NCI-H1048 (cell line): ENCODE results near the gene SYCN.
"Not testable (repeated sequence)": the region's sequence is repeated elsewhere in the genome, so short reads cannot be mapped to it uniquely, and the experiment has no call there.

Experiments
- DNase-seq: peaks from one replicate; lab custom pipeline; 2025; lab: John Stamatoyannopoulos, UW

Gene SYCN, protein sequence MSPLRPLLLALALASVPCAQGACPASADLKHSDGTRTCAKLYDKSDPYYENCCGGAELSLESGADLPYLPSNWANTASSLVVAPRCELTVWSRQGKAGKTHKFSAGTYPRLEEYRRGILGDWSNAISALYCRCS

GRCh38 chr19:39203372-39204341, at the start of gene SYCN:
TSS of gene SYCN (minus strand) at chr19:39204263. CDS start at chr19:39204254, 9 bp downstream.
- DNase-seq = no peak

- no peak for DNase-seq
Observed at GRCh38 chr19:39253374-39254149, 49.5 kb upstream of the SYCN start.

- DNase-seq = no peak
Observed at GRCh38 chr19:39252458-39252857, 48.4 kb upstream of the SYCN start.

DNA sequence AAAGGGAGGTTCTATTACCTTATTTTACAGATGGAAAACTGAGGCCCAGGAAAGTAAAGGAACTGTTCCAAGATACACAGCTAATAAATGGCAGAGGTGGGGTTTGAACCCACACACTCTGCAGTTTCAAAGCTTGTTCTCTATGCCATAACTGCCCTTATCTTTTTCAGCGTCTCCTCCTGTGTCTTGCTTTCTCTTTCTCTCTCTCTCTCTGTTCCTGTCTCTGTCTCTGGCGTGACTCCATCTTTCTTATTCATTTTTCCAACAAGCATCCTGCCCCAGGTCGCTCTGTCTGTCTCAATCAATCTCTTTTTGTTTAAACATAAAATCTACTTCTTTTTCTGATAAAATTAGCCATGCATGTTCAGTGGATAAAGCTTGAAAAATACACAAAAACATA, 47.8 kb upstream of the SYCN start:
- DNase-seq = no peak

DNA sequence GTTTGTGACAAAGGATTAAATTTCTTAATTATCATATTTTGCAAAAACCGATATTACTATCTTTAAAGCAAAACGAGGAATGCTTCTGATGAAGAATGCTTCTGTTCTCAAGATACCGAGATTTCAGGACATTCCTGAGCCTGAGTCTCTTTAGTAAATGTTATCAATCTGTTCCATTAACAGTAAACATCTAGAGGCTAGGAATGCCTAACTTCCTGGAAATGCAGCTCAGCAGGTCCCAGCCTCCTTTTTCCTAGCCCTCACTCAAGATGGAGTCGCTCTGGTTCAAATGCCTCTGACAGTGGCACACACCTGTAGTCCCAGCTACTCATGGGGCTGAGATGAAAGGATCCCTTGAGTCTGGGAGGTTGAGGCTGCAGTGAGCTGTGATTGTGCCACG, 47.0 kb upstream of the SYCN start:
- no peak for DNase-seq

GRCh38 chr19:39248806-39249205, 44.7 kb upstream of the SYCN start, which contains the start of gene IFNL4:
TSS of gene IFNL4 (minus strand) at chr19:39248856.
- DNase-seq = no peak

DNA sequence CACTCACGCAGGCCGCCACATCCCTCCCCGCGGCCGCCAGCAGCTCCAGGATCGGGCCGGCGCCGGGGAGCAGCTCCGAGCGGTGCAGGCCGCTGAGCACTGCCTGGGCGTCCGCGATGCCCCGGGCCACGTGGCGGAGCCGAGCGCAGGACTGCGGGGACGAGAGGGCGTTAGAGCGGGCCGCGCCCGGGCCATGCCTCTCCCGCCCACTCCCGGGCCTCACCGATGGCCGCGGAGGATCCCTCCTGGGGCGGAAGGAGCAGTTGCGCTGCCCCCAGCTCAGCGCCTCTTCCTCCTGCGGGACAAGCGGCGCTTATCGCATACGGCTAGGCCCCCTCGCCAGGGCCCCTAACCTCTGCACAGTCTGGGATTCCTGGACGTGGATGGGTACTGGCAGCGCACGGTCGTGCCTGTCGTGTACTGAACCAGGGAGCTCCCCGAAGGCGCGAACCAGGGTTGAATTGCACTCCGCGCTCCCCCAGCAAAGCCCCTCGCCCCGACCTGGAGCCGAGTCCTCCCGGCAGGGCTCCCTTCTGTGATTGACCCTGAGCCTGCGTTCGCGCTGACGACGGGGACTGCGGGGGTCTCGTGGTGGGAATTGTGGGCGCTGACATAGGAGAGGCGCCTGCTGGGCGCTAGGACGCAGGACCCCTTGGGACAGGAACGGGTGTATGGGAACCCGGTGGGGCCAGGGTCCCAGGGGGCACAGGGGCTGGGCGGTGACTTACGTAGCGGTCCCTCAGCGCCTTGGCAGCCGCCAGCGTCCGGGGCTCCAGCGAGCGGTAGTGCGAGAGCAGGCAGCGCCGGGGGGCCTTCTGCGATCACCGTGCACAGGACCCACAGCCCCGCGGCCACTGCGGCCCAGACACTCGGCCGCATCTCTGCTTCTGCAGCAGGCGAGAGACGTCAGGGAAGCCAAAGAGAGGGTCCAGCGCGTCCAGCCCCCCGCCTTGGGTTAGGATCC, 43.9 kb upstream of the SYCN start:
- no peak for DNase-seq

GRCh38 chr19:39246951-39247669, 43.0 kb upstream of the SYCN start:
- no peak for DNase-seq

GRCh38 chr19:39245166-39245565, 41.1 kb upstream of the SYCN start:
- DNase-seq = not testable (repeated sequence)

- not testable (repeated sequence) for DNase-seq
Observed at GRCh38 chr19:39244410-39245100, 40.5 kb upstream of the SYCN start, which contains the start of gene IFNL3. TSS of gene IFNL3 (minus strand) at chr19:39245006. CDS start at chr19:39244967, 39 bp downstream.

DNA sequence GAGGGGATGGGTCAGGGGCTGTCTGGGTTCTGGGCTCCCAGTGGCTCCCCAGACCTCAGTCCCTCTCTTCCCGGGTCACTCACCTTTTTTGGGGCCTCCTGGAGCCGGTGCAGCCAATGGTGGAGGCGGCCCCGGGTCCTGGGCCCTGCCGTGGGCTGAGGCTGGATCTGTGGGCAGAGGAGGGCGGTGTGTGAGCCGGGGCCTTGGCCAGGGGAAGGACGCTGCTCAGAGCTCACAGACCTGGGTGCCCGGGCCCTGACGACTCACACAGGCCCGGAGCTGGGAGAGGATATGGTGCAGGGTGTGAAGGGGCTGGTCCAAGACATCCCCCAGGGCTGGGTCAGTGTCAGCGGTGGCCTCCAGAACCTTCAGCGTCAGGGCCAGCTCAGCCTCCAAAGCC, 39.7 kb upstream of the SYCN start:
- DNase-seq = not testable (repeated sequence)

DNA sequence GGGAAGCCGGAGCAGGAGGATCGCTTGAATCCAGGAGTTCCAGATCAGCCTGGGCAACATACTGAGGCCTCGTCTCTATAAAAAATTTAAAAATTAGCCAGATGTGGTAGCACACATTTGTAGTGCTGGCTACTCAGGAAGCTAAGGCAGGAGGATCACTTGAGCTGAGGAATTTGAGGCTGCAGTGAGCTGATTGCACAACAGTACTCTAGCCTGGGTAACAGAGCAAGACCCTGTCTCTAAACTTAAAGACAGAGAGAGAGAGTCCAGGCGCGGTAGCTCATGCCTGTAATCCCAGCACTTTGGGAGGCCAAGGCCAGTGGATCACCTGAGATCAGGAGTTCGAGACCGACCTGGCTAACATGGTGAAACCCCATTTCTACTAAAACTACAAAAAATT, 36.4 kb upstream of the SYCN start:
- no peak for DNase-seq

GRCh38 chr19:39238944-39239343, 34.9 kb upstream of the SYCN start:
- DNase-seq = no peak

GRCh38 chr19:39238209-39238608, 34.1 kb upstream of the SYCN start:
- no peak for DNase-seq

DNA sequence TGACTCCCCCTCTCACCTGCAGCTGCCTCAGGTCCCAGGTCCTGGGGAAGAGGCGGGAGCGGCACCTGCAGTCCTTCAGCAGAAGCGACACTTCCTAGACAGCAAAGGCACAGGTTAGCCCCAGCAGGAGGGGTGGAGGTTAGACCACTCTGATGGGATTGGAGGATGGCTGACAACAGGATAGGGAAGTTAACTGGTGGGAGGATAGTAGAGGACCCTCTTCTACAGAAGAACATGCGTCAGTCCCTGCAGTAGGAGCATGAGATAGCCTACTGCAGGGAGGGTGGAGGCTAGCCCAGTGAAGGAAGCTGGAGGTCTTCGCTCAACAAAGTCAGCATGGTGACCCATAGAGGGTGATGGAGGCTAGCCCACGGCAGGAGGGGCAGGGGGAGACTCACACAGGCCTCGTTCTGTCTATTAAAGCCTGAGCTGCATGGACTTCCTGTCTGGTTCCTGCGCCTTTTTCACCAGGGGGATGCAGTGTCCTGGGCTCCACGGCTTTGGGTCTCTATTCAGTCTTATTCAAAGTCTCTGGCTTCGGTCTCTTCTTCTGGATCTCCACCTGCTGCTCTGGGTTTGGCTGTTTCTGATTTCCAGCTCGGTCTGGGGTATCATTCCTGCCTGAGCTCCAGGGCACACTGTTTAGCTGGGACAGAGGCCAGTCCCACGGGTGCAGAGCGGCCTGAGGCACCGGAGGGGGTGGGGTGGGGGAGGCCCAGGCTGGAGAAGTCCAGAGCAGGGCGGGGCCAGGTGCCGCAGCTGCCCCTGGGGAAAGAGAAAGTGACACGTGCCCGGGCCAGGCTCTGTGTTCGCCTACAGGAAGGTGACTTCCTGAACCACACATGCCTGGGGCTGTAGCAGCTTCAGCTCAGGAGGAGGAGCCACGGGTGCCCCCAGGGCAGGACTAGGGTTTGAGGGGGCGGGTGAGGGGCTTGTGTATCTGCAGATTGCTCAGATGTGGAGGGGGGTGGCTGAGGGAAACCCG, 33.4 kb upstream of the SYCN start:
- DNase-seq = no peak

GRCh38 chr19:39236527-39236926, 32.5 kb upstream of the SYCN start:
- no peak for DNase-seq

DNA sequence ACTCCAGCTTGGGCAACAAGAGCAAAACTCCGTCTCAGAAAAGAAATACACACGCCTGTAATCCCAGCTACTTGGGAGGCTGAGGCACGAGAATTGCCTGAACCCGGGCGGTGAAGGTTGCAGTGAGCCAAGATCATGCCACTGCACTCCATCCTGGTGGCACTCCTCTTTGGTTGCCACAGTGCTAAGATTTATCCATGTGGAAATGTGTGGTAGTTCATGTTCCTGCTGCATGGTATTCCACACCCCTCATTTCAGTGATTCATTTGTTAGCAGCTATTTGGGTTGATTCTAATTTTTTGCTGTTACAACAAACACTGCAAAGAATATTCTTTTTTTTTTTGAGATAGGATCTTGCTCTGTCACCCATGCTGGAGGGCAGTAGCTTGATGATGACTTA, 28.6 kb upstream of the SYCN start:
- no peak for DNase-seq

- DNase-seq = no peak
Observed at GRCh38 chr19:39230096-39230764, 26.2 kb upstream of the SYCN start.
